IPS-NIHi7 (cell line): Measurements from ENCODE around the gene OSBPL10.
"Not testable (repeated sequence)": the region's sequence is repeated elsewhere in the genome, so short reads cannot be mapped to it uniquely, and the experiment has no call there.

Experiments used
- DNase-seq: peaks from one replicate; pipeline ENCODE4 v3.0.0; 2012; ENCODE audit warnings: mixed read lengths; ENCODE audit errors: extremely low spot score

Gene OSBPL10

GRCh38 chr3:31815006-31815405 lies 166.1 kb downstream of the OSBPL10 start:
- no peak for DNase-seq

GRCh38 chr3:31813686-31814085 lies 167.4 kb downstream of the OSBPL10 start:
- DNase-seq = no peak

- DNase-seq = no peak
Measured at GRCh38 chr3:31813197-31813596, 167.9 kb downstream of the OSBPL10 start.

- peak; percentile 54 for DNase-seq
Measured at GRCh38 chr3:31810991-31811433, 170.1 kb downstream of the OSBPL10 start.

- DNase-seq = no peak
Measured at GRCh38 chr3:31808143-31808720, 172.8 kb downstream of the OSBPL10 start.

- DNase-seq = no peak
Measured at GRCh38 chr3:31804251-31805051, 176.6 kb downstream of the OSBPL10 start.

- DNase-seq = no peak
Measured at GRCh38 chr3:31802981-31803740, 177.9 kb downstream of the OSBPL10 start.

GRCh38 chr3:31800436-31800835 lies 180.6 kb downstream of the OSBPL10 start:
- no peak for DNase-seq

GRCh38 chr3:31798840-31799239 lies 182.2 kb downstream of the OSBPL10 start:
- DNase-seq = no peak

GRCh38 chr3:31793821-31794220 lies 187.2 kb downstream of the OSBPL10 start:
- no peak for DNase-seq

- no peak for DNase-seq
Measured at GRCh38 chr3:31791090-31791430, 190.0 kb downstream of the OSBPL10 start.

GRCh38 chr3:31790193-31791089 lies 190.6 kb downstream of the OSBPL10 start:
- DNase-seq = no peak

- no peak for DNase-seq
Measured at GRCh38 chr3:31789429-31789828, 191.6 kb downstream of the OSBPL10 start.

- no peak for DNase-seq
Measured at GRCh38 chr3:31785734-31786133, 195.3 kb downstream of the OSBPL10 start.

- no peak for DNase-seq
Measured at GRCh38 chr3:31785286-31785685, 195.8 kb downstream of the OSBPL10 start.

- not testable (repeated sequence) for DNase-seq
Measured at GRCh38 chr3:31783851-31784250, 197.2 kb downstream of the OSBPL10 start.

- not testable (repeated sequence) for DNase-seq
Measured at GRCh38 chr3:31782306-31782705, 198.8 kb downstream of the OSBPL10 start.

- no peak for DNase-seq
Measured at GRCh38 chr3:31779514-31779913, 201.5 kb downstream of the OSBPL10 start.

GRCh38 chr3:31777887-31778286 lies 203.2 kb downstream of the OSBPL10 start:
- no peak for DNase-seq

- no peak for DNase-seq
Measured at GRCh38 chr3:31777092-31777491, 204.0 kb downstream of the OSBPL10 start.

- DNase-seq = no peak
Measured at GRCh38 chr3:31776016-31776415, 205.0 kb downstream of the OSBPL10 start.

- no peak for DNase-seq
Measured at GRCh38 chr3:31775383-31775782, 205.7 kb downstream of the OSBPL10 start.
